Esophagus squamous epithelium (tissue), 5 donors: ENCODE results near the gene CAPZB. TPM values are rescaled to one million over a fixed set of nuclear protein-coding genes. Genes with fewer than 3 reads are reported as not detected.

Experiments used
- DNase-seq: peaks from one replicate; lab custom pipeline; 2025; lab: John Stamatoyannopoulos, UW
- H3K27ac ChIP-seq, 4 donors: fragments of 200-600 bp; sonication (generic); one replicate each; pipeline ENCODE4 v1.5.1; 2016 to 2019; ENCODE audit warnings: mild to moderate bottlenecking in 1 of 4
- H3K27me3 ChIP-seq, 4 donors: fragments of 200-600 bp; sonication (generic); 1 replicate in 3 of 4; 2 replicates in 1 of 4; pipeline versions ENCODE4 v1.5.1 to v1.6.0; 2017 to 2021; ENCODE audit warnings: antibody characterized with exemption in 1 of 4
- H3K36me3 ChIP-seq, 3 donors: fragments of 200-600 bp; sonication (generic); one replicate each; pipeline ENCODE4 v1.5.1; 2016 to 2019
- H3K4me1 ChIP-seq, 3 donors: fragments of 200-600 bp; sonication (generic); one replicate each; pipeline ENCODE4 v1.5.1; 2017 to 2019
- H3K4me3 ChIP-seq, 4 donors: fragments of 200-600 bp; sonication (generic); 1 replicate in 3 of 4; 2 replicates in 1 of 4; pipeline ENCODE4 v1.5.1; 2016 to 2019; ENCODE audit warnings: mild to moderate bottlenecking in 2 of 4, moderate library complexity in 1 of 4
- H3K9me3 ChIP-seq, 3 donors: fragments of 200-600 bp; sonication (generic); one replicate each; pipeline ENCODE4 v1.5.1; 2016 to 2019
- POLR2A ChIP-seq, 4 donors: fragments of 450-650 bp; IDR thresholded peaks; one replicate each; pipeline ENCODE4 v1.6.1; 2017; ENCODE audit warnings: antibody characterized with exemption in 4 of 4, mild to moderate bottlenecking in 4 of 4, moderate library complexity in 3 of 4
- WGBS, 2 donors: methylation state at CpG; one replicate each; pipeline ENCODE4 v1.1.5; 2018; 5-methylcytosine and 5-hydroxymethylcytosine counted together
- intact Hi-C: fragments of 100-400 bp; cut with DNase I; formaldehyde crosslinking; loops from one replicate; pipeline ENCODE4 v1.15.0; 2022
- total RNA-seq, 4 donors: library from RNA; depleted of rRNA; stranded (reverse); fragments of >200 nt; gene quantifications; one replicate each; pipeline ENCODE4 v1.1.0, GENCODE V29; 2016
- TF ChIP-seq, protein P1 (sequence below), 6 experiments: fragments of 450-650 bp in 4 of 6; fragments of 200-600 bp in 2 of 6; sonication (generic) in 2 of 6; IDR thresholded peaks; one replicate each; pipeline ENCODE4 v1.5.1; 2016 to 2019; ENCODE audit warnings: antibody characterized with exemption in 6 of 6, mild to moderate bottlenecking in 4 of 6, moderate library complexity in 4 of 6
- donor health status: DM: yes; HTN: yes; CAD: no.

The CAPZB gene
- total RNA-seq, 4 donors from 2014 or later: 89.4 to 146 (median 126) TPM

DNA sequence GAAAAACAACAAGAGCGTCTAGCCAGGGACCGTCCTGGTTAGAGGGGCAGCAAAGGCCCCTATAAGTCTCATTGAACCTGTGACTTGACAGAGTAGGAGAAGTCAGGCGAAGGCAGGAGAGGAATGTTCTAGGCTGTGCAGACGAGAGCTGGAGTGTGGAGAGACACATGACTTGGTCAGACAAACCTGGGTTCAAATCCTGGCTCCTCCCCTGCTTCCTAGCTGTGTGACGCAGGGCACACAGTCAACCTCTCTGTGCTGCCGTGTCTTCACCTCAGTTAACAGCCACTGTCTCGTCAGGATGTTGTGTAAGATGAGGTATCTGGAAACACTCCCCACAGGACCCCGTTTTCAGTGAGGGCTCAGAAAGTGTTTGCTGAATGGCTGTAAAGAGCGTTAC is 157.6 kb downstream of the CAPZB start:
- no peak overlapping the region for H3K27ac ChIP-seq
- no peak for DNase-seq
- no peaks in the 10 kb centered on the region for H3K4me1 ChIP-seq
- intact Hi-C loops: no loop called here
- no peaks in the 10 kb centered on the region for H3K9me3 ChIP-seq
- no peak overlapping the region for H3K4me3 ChIP-seq
- 88 to 96% methylated on average over 5 to 8 of the region's 9 CpGs for WGBS, 2 donors
- H3K36me3 ChIP-seq: peaks cover 29 to 75% (median 32%) of the 10 kb centered on the region in 3 donors
- no peaks in the 10 kb centered on the region for H3K27me3 ChIP-seq
- TF ChIP-seq, protein P1, sequence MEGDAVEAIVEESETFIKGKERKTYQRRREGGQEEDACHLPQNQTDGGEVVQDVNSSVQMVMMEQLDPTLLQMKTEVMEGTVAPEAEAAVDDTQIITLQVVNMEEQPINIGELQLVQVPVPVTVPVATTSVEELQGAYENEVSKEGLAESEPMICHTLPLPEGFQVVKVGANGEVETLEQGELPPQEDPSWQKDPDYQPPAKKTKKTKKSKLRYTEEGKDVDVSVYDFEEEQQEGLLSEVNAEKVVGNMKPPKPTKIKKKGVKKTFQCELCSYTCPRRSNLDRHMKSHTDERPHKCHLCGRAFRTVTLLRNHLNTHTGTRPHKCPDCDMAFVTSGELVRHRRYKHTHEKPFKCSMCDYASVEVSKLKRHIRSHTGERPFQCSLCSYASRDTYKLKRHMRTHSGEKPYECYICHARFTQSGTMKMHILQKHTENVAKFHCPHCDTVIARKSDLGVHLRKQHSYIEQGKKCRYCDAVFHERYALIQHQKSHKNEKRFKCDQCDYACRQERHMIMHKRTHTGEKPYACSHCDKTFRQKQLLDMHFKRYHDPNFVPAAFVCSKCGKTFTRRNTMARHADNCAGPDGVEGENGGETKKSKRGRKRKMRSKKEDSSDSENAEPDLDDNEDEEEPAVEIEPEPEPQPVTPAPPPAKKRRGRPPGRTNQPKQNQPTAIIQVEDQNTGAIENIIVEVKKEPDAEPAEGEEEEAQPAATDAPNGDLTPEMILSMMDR (IDR thresholded peaks at IDR 0.05): no peak
- TF ChIP-seq POLR2A (IDR thresholded peaks at IDR 0.05): no peak

DNA sequence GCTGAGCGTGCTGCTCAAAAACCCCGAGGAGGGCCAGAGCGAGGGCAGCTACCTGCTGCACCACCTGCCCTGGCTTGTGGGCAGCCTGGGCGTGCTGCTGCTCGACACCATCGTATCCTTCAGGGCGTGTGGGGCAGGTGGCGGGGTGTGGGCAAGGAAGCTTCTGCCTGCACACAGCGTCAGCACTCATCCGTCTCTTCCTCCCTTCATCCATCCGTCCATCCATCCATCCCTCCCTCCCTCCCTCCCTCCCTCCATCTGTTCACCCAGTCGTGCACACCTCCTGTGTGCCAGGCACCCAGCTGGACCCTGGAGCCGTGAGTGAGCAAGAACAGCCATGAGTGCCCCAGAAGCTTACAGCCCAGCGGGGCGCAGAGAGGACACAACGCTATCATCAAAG is 158.0 kb downstream of the CAPZB start:
- no peak for DNase-seq
- Histone ChIP-seq H3K27ac (no peak overlapping the region), H3K4me1 (no peaks in the 10 kb centered on the region), H3K27me3 (no peaks in the 10 kb centered on the region), H3K36me3 (peaks cover 29 to 79% (median 32%) of the 10 kb centered on the region in 3 donors), H3K9me3 (no peaks in the 10 kb centered on the region), H3K4me3 (no peak overlapping the region)
- WGBS, 2 donors: 58 to 81% methylated on average over 4 to 11 of the region's 16 CpGs
- intact Hi-C loops: no loop called here
- no peak for TF ChIP-seq POLR2A (IDR thresholded peaks at IDR 0.05)
- TF ChIP-seq, protein P1 (IDR thresholded peaks at IDR 0.05): no peak

DNA sequence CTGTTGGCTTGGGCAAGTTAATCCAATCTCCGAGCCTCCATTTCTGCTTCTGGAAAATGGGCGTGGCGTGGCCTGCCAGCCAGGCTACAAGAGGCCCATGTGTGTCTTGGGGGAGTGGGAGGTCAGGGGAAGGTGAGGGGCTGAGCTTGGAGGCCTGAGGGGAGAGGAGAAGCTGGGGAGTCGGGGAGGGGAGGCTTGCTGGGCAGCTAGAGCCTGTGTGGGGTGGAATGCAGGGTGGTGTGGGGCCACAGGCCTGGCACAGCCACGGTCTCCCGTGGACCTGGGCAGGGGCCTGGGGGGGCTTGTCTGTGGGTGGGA is 158.6 kb downstream of the CAPZB start:
- WGBS, 2 donors: 76% methylated on average over 3 of the region's 6 CpGs; no CpG with 5 or more reads in 1 of the 2 donors

DNA sequence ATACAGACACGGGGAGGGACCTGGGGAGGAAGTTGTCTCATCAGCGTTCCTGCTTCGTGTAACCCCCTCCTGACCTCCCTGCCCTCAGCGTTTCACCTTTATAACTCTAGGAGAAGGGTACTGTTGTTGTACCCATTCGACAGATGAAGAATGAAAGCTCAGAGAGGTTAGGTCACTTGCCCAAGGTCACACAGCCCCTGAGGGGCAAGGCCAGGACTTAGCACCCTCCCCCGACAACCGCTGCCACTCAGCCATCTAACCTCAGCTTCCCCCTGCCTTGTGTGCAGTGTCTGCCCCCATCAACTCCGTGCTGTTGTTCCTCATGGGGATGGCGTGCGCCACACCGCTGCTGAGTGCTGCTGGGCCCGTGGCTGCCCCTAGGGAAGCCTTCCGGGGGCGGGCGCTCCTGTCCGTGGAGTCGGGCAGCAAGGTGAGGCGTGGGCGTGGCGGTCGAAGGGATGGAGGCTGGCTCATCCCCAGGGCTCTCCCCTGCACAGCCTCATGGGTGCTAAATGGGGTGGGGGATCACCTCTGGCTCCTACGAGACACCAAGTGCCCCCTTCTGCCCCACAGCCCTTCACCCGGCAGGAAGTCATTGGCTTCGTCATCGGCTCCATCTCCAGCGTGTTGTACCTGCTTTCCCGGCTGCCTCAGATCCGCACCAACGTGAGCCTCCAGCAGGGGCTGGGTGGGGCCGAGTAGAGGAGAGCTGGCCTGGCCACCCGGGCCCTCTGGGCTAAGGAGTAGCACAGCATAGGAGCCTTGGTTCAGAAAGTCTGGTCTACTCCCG is 159.2 kb downstream of the CAPZB start:
- intact Hi-C loops: no loop called here
- WGBS, 2 donors: 70 to 90% methylated on average over 7 to 13 of the region's 32 CpGs
- H3K4me1 ChIP-seq: no peaks in the 10 kb centered on the region
- H3K27me3 ChIP-seq: no peaks in the 10 kb centered on the region
- TF ChIP-seq, protein P1 (IDR thresholded peaks at IDR 0.05): no peak
- TF ChIP-seq POLR2A (IDR thresholded peaks at IDR 0.05): no peak
- H3K4me3 ChIP-seq: no peak overlapping the region
- H3K27ac ChIP-seq: no peak overlapping the region
- no peak for DNase-seq
- peaks cover 29 to 86% (median 32%) of the 10 kb centered on the region in 3 donors for H3K36me3 ChIP-seq
- no peaks in the 10 kb centered on the region for H3K9me3 ChIP-seq

More for the DNA sequence above, 158.6 kb downstream of the CAPZB start:
- Histone ChIP-seq H3K27me3 (no peaks in the 10 kb centered on the region), H3K4me1 (no peaks in the 10 kb centered on the region), H3K9me3 (no peaks in the 10 kb centered on the region), H3K4me3 (no peak overlapping the region), H3K27ac (no peak overlapping the region), H3K36me3 (peaks cover 29 to 85% (median 32%) of the 10 kb centered on the region in 3 donors)
- no peak for DNase-seq
- TF ChIP-seq, protein P1 (IDR thresholded peaks at IDR 0.05): no peak
- no peak for TF ChIP-seq POLR2A (IDR thresholded peaks at IDR 0.05)
- intact Hi-C loops: no loop called here

DNA sequence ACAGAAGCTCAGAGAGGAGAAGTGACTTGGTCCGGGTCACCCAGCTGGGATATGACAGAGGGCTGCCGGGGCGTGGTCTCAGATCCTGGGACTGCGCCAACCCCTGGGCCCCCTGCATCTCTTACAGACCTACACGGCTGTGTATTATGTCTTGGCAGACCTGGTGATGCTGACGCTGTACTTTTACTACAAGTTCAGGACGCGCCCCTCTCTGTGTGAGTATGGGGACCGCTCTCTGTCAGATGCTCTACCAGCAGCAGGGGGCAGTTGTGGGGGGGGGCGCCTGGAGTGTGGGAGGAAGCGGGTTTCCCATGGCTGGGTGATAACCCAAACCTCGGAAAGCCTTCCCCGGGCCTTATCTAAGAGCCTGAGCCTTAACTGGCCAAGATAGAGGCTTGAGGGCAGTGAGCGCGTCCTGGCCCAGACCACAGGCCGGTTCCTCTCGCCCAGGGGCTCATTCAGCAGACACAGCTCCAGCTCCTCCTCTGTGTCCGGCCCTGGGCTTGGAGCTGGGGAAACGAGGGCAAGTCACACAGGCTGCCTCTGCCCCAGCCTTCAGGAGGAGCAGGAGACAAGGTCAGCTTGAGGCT is 159.9 kb downstream of the CAPZB start:
- H3K27ac ChIP-seq: no peak overlapping the region
- intact Hi-C loops: no loop called here
- peaks cover 29 to 86% (median 32%) of the 10 kb centered on the region in 3 donors for H3K36me3 ChIP-seq
- 67 to 100% methylated on average over 3 to 6 of the region's 19 CpGs for WGBS, 2 donors
- no peaks in the 10 kb centered on the region for H3K27me3 ChIP-seq
- no peak for DNase-seq
- TF ChIP-seq POLR2A (IDR thresholded peaks at IDR 0.05): no peak
- TF ChIP-seq, protein P1 (IDR thresholded peaks at IDR 0.05): no peak
- no peaks in the 10 kb centered on the region for H3K9me3 ChIP-seq
- no peak overlapping the region for H3K4me3 ChIP-seq
- H3K4me1 ChIP-seq: no peaks in the 10 kb centered on the region
